Liver (tissue), 9 donors: ENCODE data around the gene DVL1. TPM values are rescaled to one million over a fixed set of nuclear protein-coding genes. Genes with fewer than 3 reads are reported as not detected.

Experiments
- DNase-seq: peaks from one replicate; pipeline ENCODE4 v3.0.0-alpha.2; 2017; ENCODE audit warnings: low spot score
- H3K27ac ChIP-seq, 2 donors: one replicate each; pipeline ENCODE4 v1.7.0; 2013; ENCODE audit warnings: inconsistent platforms in 2 of 2, low read length in 2 of 2, control low read depth in 1 of 2, low read depth in 1 of 2, mild to moderate bottlenecking in 1 of 2
- H3K27me3 ChIP-seq, 4 donors: one replicate each; pipeline versions ENCODE4 v1.6.1 to v1.7.0; 2013; ENCODE audit warnings: low read length in 3 of 4, inconsistent platforms in 1 of 4, mild to moderate bottlenecking in 1 of 4, moderate library complexity in 1 of 4; ENCODE audit not compliant: control insufficient read depth in 4 of 4, insufficient read depth in 4 of 4
- H3K36me3 ChIP-seq, 4 donors: one replicate each; pipeline versions ENCODE4 v1.6.1 to v1.7.0; 2013; ENCODE audit warnings: low read length in 3 of 4, mild to moderate bottlenecking in 3 of 4, low read depth in 1 of 4, moderate library complexity in 1 of 4; ENCODE audit not compliant: control insufficient read depth in 4 of 4, insufficient read depth in 3 of 4
- H3K4me1 ChIP-seq, 4 donors: one replicate each; pipeline versions ENCODE4 v1.6.1 to v1.7.0; 2013; ENCODE audit warnings: low read length in 3 of 4, mild to moderate bottlenecking in 3 of 4, moderate library complexity in 1 of 4; ENCODE audit not compliant: control insufficient read depth in 4 of 4, insufficient read depth in 4 of 4
- H3K4me3 ChIP-seq, 3 donors: one replicate each; pipeline versions ENCODE4 v1.6.1 to v1.7.0; 2013; ENCODE audit warnings: low read length in 3 of 3, control low read depth in 1 of 3, low read depth in 1 of 3, mild to moderate bottlenecking in 1 of 3
- H3K9ac ChIP-seq, 2 donors: one replicate each; pipeline ENCODE4 v1.7.0; 2013; ENCODE audit warnings: low read length in 2 of 2, mild to moderate bottlenecking in 2 of 2, moderate library complexity in 2 of 2, control low read depth in 1 of 2, low read depth in 1 of 2
- H3K9me3 ChIP-seq, 4 donors: one replicate each; pipeline versions ENCODE4 v1.6.1 to v1.7.0; 2013; ENCODE audit warnings: low read length in 3 of 4; ENCODE audit not compliant: control insufficient read depth in 4 of 4
- CTCF ChIP-seq: fragments of 150-350 bp; IDR thresholded peaks from 2 replicates; pipeline ENCODE4 v1.5.1; 2017; ENCODE audit warnings: improper control_type of control experiment, low read depth, low read length; ENCODE audit not compliant: missing input control
- EGR1 ChIP-seq, 2 donors: IDR thresholded peaks; 2 replicates each; pipeline ENCODE4 v1.6.1; 2016 to 2018; ENCODE audit warnings: antibody characterized with exemption in 2 of 2, low read depth in 2 of 2
- FOXA1 ChIP-seq: IDR thresholded peaks from 2 replicates; pipeline ENCODE4 v1.6.1; 2016; ENCODE audit warnings: antibody characterized with exemption
- FOXA2 ChIP-seq: IDR thresholded peaks from 2 replicates; pipeline ENCODE4 v1.6.1; 2016; ENCODE audit warnings: antibody characterized with exemption
- GABPA ChIP-seq, 2 donors: IDR thresholded peaks in 1 of 2; conservative IDR thresholded peaks in 1 of 2; 2 replicates each; pipeline ENCODE4 v1.6.1; 2016; ENCODE audit warnings: antibody characterized with exemption in 2 of 2, mild to moderate bottlenecking in 1 of 2, moderate library complexity in 1 of 2
- HNF4A ChIP-seq, 2 donors: conservative IDR thresholded peaks; 2 replicates each; pipeline ENCODE4 v1.6.1; 2016; ENCODE audit warnings: antibody characterized with exemption in 2 of 2, mild to moderate bottlenecking in 2 of 2
- HNF4G ChIP-seq: IDR thresholded peaks from 2 replicates; pipeline ENCODE4 v1.6.1; 2016; ENCODE audit warnings: antibody characterized with exemption
- JUND ChIP-seq, 2 donors: IDR thresholded peaks; 2 replicates each; pipeline ENCODE4 v1.6.1; 2016; ENCODE audit warnings: antibody characterized with exemption in 2 of 2
- NR2F2 ChIP-seq: IDR thresholded peaks from 2 replicates; pipeline ENCODE4 v1.6.1; 2016; ENCODE audit warnings: antibody characterized with exemption
- RAD21 ChIP-seq, 2 donors: IDR thresholded peaks; 2 replicates each; pipeline ENCODE4 v1.6.1; 2016; ENCODE audit warnings: antibody characterized with exemption in 2 of 2, mild to moderate bottlenecking in 2 of 2
- REST ChIP-seq: IDR thresholded peaks from 2 replicates; pipeline ENCODE4 v1.6.1; 2016; ENCODE audit warnings: antibody characterized with exemption, mild to moderate bottlenecking
- RXRA ChIP-seq, 2 donors: IDR thresholded peaks; 2 replicates each; pipeline ENCODE4 v1.6.1; 2017 to 2018; ENCODE audit warnings: antibody characterized with exemption in 2 of 2, mild to moderate bottlenecking in 1 of 2
- SP1 ChIP-seq: IDR thresholded peaks from 2 replicates; pipeline ENCODE4 v1.6.1; 2018; ENCODE audit warnings: antibody characterized with exemption, mild to moderate bottlenecking
- TAF1 ChIP-seq: conservative IDR thresholded peaks from 2 replicates; pipeline ENCODE4 v1.6.1; 2016; ENCODE audit warnings: antibody characterized with exemption, mild to moderate bottlenecking
- YY1 ChIP-seq: IDR thresholded peaks from 2 replicates; pipeline ENCODE4 v1.6.1; 2016; ENCODE audit warnings: antibody characterized with exemption, mild to moderate bottlenecking
- WGBS: extraction: QIAGEN DNeasy Blood & Tissue Kit; methylation state at CpG from one replicate; pipeline ENCODE4 v1.1.7; 2013; 5-methylcytosine and 5-hydroxymethylcytosine counted together
- polyA plus RNA-seq, 2 donors: library from polyadenylated mRNA; stranded (reverse) in 1 of 2; unstranded in 1 of 2; fragments of 200-250 nt in 1 of 2; fragments of >200 nt in 1 of 2; fragmentation: Nextera tagmentation in 1 of 2; extraction: Ambion mirVana in 1 of 2; gene quantifications; one replicate each; pipeline versions ENCODE4 v1.2.1 to v1.2.3, GENCODE V29; 2013 to 2015
- total RNA-seq, 2 donors: library from RNA; depleted of rRNA; stranded (reverse); fragments of >200 nt; gene quantifications; one replicate each; pipeline ENCODE4 v1.2.3, GENCODE V29; 2014
- TF ChIP-seq, protein P1 (sequence below): IDR thresholded peaks from 2 replicates; pipeline ENCODE4 v1.6.1; 2016; ENCODE audit warnings: antibody characterized with exemption
- TF ChIP-seq, protein P2 (sequence below): IDR thresholded peaks from 2 replicates; pipeline ENCODE4 v1.6.1; 2016; ENCODE audit warnings: antibody characterized with exemption
- TF ChIP-seq, protein P3 (sequence below): IDR thresholded peaks from 2 replicates; pipeline ENCODE4 v1.6.1; 2016; ENCODE audit warnings: antibody characterized with exemption
- donor health status: healthy.
- donor health status: healthy.
- donor health status: healthy.
- donor health status: healthy.
- donor health status: healthy.

Gene DVL1
- total and polyA plus RNA-seq, 4 donors = 5.7 to 41.2 (median 24.8) TPM

GRCh38 chr1:1341549-1342021 lies 7.6 kb downstream of the DVL1 start:
- TF ChIP-seq EGR1 (IDR thresholded peaks at IDR 0.05; ENCODE audit: low read depth in 2 of 2) = no peak
- TF ChIP-seq RXRA (IDR thresholded peaks at IDR 0.05) = no peak
- TF ChIP-seq HNF4G = no peak
- TF ChIP-seq GABPA (IDR thresholded peaks at IDR 0.05 in 1 of 2, conservative IDR thresholded peaks at IDR 0.05 in 1 of 2) = no peak
- TF ChIP-seq NR2F2 = no peak
- TF ChIP-seq, protein P1, sequence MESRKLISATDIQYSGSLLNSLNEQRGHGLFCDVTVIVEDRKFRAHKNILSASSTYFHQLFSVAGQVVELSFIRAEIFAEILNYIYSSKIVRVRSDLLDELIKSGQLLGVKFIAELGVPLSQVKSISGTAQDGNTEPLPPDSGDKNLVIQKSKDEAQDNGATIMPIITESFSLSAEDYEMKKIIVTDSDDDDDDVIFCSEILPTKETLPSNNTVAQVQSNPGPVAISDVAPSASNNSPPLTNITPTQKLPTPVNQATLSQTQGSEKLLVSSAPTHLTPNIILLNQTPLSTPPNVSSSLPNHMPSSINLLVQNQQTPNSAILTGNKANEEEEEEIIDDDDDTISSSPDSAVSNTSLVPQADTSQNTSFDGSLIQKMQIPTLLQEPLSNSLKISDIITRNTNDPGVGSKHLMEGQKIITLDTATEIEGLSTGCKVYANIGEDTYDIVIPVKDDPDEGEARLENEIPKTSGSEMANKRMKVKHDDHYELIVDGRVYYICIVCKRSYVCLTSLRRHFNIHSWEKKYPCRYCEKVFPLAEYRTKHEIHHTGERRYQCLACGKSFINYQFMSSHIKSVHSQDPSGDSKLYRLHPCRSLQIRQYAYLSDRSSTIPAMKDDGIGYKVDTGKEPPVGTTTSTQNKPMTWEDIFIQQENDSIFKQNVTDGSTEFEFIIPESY = no peak
- TF ChIP-seq REST = no peak
- no peak for TF ChIP-seq JUND (IDR thresholded peaks at IDR 0.05)
- TF ChIP-seq, protein P2, sequence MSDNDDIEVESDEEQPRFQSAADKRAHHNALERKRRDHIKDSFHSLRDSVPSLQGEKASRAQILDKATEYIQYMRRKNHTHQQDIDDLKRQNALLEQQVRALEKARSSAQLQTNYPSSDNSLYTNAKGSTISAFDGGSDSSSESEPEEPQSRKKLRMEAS = no peak
- no peak for TF ChIP-seq FOXA1
- TF ChIP-seq CTCF = no peak
- TF ChIP-seq RAD21 (IDR thresholded peaks at IDR 0.05) = no peak
- no peak for TF ChIP-seq HNF4A (conservative IDR thresholded peaks at IDR 0.05)
- TF ChIP-seq YY1 = no peak
- TF ChIP-seq, protein P3, sequence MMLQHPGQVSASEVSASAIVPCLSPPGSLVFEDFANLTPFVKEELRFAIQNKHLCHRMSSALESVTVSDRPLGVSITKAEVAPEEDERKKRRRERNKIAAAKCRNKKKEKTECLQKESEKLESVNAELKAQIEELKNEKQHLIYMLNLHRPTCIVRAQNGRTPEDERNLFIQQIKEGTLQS = no peak
- no peak for TF ChIP-seq SP1
- no peak for TF ChIP-seq TAF1
- no peak for TF ChIP-seq FOXA2

More at GRCh38 chr1:1341549-1342021, 7.6 kb downstream of the DVL1 start:
- Histone ChIP-seq H3K9me3 (no peaks in the 10 kb centered on the region), H3K4me3 (no peak overlapping the region), H3K27ac (no peak overlapping the region), H3K4me1 (peaks cover 25 to 37% (median 35%) of the 10 kb centered on the region in 4 donors), H3K27me3 (no peaks in the 10 kb centered on the region), H3K9ac (no peak overlapping the region), H3K36me3 (peaks cover 0 to 31% (median 13%) of the 10 kb centered on the region in 4 donors)
- WGBS = 95% methylated on average over 17 of the region's 17 CpGs
- DNase-seq = no peak
